ENCODE data around the gene PADI1. TPM values are rescaled to one million over a fixed set of nuclear protein-coding genes. Genes with fewer than 3 reads are reported as not detected.

The PADI1 gene
- polyA plus RNA-seq, 1 experiment = not detected

DNA sequence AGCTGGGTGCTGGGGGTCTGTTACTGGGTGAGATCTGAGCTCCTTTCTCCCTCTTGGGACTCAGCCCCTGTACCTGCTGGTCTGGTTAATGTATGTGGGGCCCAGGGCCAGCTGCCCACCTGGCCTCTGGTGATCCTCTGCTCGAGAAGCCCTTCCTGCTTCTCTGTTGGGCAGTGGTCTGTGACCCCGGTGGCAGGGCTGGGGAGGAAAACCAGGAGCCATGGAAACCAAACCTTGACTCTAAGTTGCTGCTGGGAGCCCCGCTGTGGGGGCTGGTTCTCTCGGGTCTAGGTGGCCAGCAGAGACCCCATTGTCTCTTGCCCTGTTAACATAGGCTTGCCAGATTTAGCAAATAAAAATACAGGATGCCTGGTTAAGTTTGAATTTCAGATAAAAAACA is 1.3 kb downstream of the PADI1 start:
- no peak for DNase-seq (ENCODE audit: low read depth, low spot score)
- Histone ChIP-seq H3K9me3 (ENCODE audit: control insufficient read depth, insufficient read depth, low read length) (no peaks in the 10 kb centered on the region), H3K27ac (ENCODE audit: low read depth, low read length) (no peak overlapping the region), H3K27me3 (ENCODE audit: control insufficient read depth, insufficient read depth, low read length) (no peaks in the 10 kb centered on the region), H3K4me3 (ENCODE audit: low read depth, low read length) (no peak overlapping the region)
- TF ChIP-seq, protein P1, sequence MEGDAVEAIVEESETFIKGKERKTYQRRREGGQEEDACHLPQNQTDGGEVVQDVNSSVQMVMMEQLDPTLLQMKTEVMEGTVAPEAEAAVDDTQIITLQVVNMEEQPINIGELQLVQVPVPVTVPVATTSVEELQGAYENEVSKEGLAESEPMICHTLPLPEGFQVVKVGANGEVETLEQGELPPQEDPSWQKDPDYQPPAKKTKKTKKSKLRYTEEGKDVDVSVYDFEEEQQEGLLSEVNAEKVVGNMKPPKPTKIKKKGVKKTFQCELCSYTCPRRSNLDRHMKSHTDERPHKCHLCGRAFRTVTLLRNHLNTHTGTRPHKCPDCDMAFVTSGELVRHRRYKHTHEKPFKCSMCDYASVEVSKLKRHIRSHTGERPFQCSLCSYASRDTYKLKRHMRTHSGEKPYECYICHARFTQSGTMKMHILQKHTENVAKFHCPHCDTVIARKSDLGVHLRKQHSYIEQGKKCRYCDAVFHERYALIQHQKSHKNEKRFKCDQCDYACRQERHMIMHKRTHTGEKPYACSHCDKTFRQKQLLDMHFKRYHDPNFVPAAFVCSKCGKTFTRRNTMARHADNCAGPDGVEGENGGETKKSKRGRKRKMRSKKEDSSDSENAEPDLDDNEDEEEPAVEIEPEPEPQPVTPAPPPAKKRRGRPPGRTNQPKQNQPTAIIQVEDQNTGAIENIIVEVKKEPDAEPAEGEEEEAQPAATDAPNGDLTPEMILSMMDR (IDR thresholded peaks at IDR 0.05; ENCODE audit: low read depth, low read length) = no peak
- POLR2A ChIA-PET = no interaction called here
- CTCF ChIA-PET = interaction anchor here (0.6 kb wide), 1 partner anchor 553 kb away, joined by 6 read pairs; no protein-coding TSS in a partner anchor

DNA sequence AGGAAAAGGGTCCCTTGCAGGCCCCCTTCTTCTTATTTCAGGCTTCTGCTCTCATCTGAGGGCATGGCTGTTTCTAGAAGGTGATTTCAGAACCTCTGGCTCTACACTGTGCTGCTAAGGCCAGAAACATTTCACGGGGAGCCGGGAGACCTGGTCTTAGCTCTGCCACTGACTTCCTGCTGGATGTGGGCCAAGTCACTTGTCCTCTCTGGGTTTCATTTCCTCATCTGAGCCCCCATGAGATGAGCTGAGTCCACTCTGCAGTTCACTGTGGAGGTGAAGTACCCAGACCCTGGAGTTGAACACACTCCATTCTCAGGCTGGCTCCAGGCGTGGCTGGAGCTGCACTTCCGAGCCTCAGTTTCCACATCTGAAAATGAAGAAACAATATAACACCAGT is 2.1 kb downstream of the PADI1 start:
- H3K4me3 ChIP-seq (ENCODE audit: low read depth, low read length) = no peak overlapping the region
- H3K27ac ChIP-seq (ENCODE audit: low read depth, low read length) = no peak overlapping the region
- no peaks in the 10 kb centered on the region for H3K27me3 ChIP-seq (ENCODE audit: control insufficient read depth, insufficient read depth, low read length)
- ChIA-PET POLR2A (no interaction called here), CTCF (no interaction called here)
- H3K9me3 ChIP-seq (ENCODE audit: control insufficient read depth, insufficient read depth, low read length) = no peaks in the 10 kb centered on the region
- TF ChIP-seq, protein P1 (IDR thresholded peaks at IDR 0.05; ENCODE audit: low read depth, low read length) = no peak
- DNase-seq (ENCODE audit: low read depth, low spot score) = no peak

DNA sequence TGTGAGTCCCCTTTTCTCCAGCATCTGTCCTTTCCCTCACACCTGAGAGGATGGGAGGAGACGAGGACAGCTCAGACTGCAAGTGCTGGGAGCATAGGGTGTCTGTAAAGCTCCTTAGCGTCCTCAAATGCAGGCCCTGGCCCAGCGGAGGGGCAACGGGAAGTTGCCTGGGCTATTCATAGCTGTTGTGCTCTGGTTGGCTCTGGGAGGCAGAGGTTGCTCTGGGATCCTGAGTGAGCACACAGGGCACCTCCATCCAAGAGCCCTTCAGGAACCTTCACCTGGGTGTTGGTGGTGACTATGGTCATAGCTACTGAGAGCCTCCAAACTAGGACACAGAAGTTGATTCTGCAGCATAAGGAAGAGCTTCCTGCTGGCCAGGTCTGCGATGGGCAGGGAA is 2.6 kb downstream of the PADI1 start:
- H3K27ac ChIP-seq (ENCODE audit: low read depth, low read length) = no peak overlapping the region
- POLR2A ChIA-PET = no interaction called here
- CTCF ChIA-PET = interaction anchor here (1.0 to 1.2 kb wide), 2 partner anchors 29 to 67 kb away, joined by 3 to 4 read pairs; no protein-coding TSS in a partner anchor
- no peaks in the 10 kb centered on the region for H3K9me3 ChIP-seq (ENCODE audit: control insufficient read depth, insufficient read depth, low read length)
- H3K4me3 ChIP-seq (ENCODE audit: low read depth, low read length) = no peak overlapping the region
- TF ChIP-seq, protein P1 (IDR thresholded peaks at IDR 0.05; ENCODE audit: low read depth, low read length) = no peak
- no peaks in the 10 kb centered on the region for H3K27me3 ChIP-seq (ENCODE audit: control insufficient read depth, insufficient read depth, low read length)
- no peak for DNase-seq (ENCODE audit: low read depth, low spot score)

DNA sequence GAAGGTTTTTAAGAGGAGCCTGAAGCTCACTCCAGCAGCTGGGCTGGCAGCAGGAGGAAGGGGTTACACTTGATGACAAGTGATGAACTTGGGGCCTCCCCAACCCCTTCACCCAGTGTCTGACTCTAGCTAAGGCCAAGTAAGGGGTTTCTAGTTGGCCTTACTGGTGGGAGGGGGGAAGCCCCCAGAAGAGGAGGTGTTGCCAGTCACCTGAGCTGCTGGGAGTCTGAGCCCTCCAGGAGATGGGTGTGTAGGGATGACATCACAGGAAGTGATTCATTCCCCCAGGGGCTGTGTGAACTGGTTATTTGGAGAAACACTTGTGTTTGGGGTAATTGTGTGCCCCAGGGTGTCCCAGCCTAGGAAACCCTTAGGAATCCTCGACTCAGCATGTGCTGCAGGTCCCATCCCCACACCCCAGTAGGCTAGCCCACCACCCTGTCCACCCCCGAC is 3.1 kb downstream of the PADI1 start:
- Histone ChIP-seq H3K4me3 (ENCODE audit: low read depth, low read length) (no peak overlapping the region), H3K27me3 (ENCODE audit: control insufficient read depth, insufficient read depth, low read length) (no peaks in the 10 kb centered on the region), H3K27ac (ENCODE audit: low read depth, low read length) (no peak overlapping the region), H3K9me3 (ENCODE audit: control insufficient read depth, insufficient read depth, low read length) (no peaks in the 10 kb centered on the region)
- TF ChIP-seq, protein P1 (IDR thresholded peaks at IDR 0.05; ENCODE audit: low read depth, low read length) = no peak
- DNase-seq (ENCODE audit: low read depth, low spot score) = no peak
- CTCF ChIA-PET = interaction anchor here (0.6 to 1.2 kb wide), 3 partner anchors 29 to 96 kb away, joined by 3 to 12 read pairs (median 4); no protein-coding TSS in a partner anchor
- POLR2A ChIA-PET = no interaction called here

DNA sequence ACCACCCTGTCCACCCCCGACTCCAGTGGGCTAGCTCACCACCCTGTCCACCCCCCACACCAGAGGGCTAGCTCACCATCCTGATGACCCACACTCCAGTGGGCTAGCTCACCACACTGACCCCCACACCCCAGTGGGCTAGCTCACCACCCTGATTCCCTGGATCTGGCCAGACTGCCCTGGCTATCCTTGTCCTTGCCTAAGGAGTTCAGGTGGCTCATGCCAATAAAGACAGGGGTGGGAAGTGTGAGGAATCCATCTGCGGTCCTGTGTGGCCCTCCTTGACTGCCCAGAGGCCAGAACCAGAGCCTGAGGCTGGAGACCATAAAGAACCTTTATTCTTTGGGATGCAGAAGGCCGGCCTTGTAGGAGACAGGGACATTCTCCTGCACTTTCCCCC is 3.6 kb downstream of the PADI1 start:
- ChIA-PET POLR2A (no interaction called here), CTCF (interaction anchor here (0.6 to 1.2 kb wide), 3 partner anchors 28 to 96 kb away, joined by 3 to 12 read pairs (median 4); no protein-coding TSS in a partner anchor)
- no peak for DNase-seq (ENCODE audit: low read depth, low spot score)
- Histone ChIP-seq H3K27ac (ENCODE audit: low read depth, low read length) (no peak overlapping the region), H3K27me3 (ENCODE audit: control insufficient read depth, insufficient read depth, low read length) (no peaks in the 10 kb centered on the region), H3K4me3 (ENCODE audit: low read depth, low read length) (no peak overlapping the region), H3K9me3 (ENCODE audit: control insufficient read depth, insufficient read depth, low read length) (no peaks in the 10 kb centered on the region)
- TF ChIP-seq, protein P1 (IDR thresholded peaks at IDR 0.05; ENCODE audit: low read depth, low read length) = no peak

Data from AG04450 (cell line).